GM06990 (cell line): ENCODE results near the gene ZCCHC24.

ENCODE experiments used
- DNase-seq: peaks from one replicate; pipeline ENCODE4 v3.0.0-alpha.2; 2011; ENCODE audit not compliant: insufficient read length; ENCODE audit errors: extremely low read depth
- H3K27me3 ChIP-seq: replicated peaks from 2 replicates; pipeline ENCODE4 v1.6.0; 2011; ENCODE audit warnings: low read length; ENCODE audit not compliant: control insufficient read depth, insufficient read depth
- H3K36me3 ChIP-seq: 2 replicates; pipeline ENCODE4 v1.5.1; 2011; ENCODE audit warnings: low read length; ENCODE audit not compliant: control insufficient read depth, insufficient read depth
- H3K4me3 ChIP-seq: replicated peaks from 2 replicates; pipeline ENCODE4 v1.5.1; 2011; ENCODE audit warnings: low read depth, mild to moderate bottlenecking, control low read depth, low read length
- TF ChIP-seq, protein P1 (sequence below): IDR thresholded peaks from 2 replicates; pipeline ENCODE4 v1.5.1; 2011; ENCODE audit warnings: low read length, control low read depth, mild to moderate bottlenecking, inconsistent platforms; ENCODE audit not compliant: insufficient read depth, poor library complexity, severe bottlenecking

Gene ZCCHC24

DNA sequence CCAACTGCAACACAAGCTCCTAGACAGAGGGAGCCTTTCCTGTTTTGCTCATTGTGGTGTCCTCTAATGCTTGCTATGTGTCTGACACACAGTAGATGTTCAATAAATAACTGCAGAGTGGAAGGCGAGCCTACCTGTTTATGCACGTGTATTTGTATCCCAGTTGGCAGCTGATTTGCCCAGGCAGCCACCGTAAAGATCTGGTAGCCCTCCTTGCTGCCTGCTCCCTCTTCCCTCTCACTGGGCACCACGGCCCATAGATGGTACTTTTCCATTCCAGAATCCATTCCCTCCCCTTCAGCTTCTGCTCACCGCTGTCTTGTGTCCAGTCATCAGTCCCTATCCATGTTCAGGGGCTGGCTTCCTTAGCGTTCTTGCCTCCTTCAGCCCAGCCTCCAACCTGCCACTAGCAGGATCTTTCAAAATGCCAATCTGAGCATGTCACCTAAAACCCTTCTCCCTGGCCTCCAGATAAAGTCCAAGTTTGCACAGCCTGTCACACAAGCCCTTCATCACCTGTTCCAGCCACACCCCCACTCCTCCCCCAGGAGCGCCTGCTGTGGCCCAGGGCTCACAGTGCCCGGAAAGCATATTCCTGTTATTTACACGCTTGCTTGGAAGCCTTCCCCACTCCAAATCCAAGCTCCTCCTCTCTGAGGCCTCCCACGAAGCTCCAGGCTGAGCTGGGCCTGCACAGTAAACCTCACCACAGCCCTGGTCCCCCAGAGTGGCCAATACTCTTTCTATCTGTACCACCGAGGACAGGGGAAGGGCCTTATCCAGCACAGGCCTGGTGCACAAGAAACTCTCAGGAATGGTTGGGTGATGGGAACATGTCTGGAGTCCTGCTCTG lies 21.0 kb downstream of the ZCCHC24 start:
- TF ChIP-seq, protein P1, sequence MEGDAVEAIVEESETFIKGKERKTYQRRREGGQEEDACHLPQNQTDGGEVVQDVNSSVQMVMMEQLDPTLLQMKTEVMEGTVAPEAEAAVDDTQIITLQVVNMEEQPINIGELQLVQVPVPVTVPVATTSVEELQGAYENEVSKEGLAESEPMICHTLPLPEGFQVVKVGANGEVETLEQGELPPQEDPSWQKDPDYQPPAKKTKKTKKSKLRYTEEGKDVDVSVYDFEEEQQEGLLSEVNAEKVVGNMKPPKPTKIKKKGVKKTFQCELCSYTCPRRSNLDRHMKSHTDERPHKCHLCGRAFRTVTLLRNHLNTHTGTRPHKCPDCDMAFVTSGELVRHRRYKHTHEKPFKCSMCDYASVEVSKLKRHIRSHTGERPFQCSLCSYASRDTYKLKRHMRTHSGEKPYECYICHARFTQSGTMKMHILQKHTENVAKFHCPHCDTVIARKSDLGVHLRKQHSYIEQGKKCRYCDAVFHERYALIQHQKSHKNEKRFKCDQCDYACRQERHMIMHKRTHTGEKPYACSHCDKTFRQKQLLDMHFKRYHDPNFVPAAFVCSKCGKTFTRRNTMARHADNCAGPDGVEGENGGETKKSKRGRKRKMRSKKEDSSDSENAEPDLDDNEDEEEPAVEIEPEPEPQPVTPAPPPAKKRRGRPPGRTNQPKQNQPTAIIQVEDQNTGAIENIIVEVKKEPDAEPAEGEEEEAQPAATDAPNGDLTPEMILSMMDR, result no peak
- no peak for DNase-seq
- H3K4me3 ChIP-seq, result no peak overlapping the region
- no peaks in the 10 kb centered on the region for H3K36me3 ChIP-seq
- H3K27me3 ChIP-seq, result no peaks in the 10 kb centered on the region; the same call in 1 of the 2 replicates

DNA sequence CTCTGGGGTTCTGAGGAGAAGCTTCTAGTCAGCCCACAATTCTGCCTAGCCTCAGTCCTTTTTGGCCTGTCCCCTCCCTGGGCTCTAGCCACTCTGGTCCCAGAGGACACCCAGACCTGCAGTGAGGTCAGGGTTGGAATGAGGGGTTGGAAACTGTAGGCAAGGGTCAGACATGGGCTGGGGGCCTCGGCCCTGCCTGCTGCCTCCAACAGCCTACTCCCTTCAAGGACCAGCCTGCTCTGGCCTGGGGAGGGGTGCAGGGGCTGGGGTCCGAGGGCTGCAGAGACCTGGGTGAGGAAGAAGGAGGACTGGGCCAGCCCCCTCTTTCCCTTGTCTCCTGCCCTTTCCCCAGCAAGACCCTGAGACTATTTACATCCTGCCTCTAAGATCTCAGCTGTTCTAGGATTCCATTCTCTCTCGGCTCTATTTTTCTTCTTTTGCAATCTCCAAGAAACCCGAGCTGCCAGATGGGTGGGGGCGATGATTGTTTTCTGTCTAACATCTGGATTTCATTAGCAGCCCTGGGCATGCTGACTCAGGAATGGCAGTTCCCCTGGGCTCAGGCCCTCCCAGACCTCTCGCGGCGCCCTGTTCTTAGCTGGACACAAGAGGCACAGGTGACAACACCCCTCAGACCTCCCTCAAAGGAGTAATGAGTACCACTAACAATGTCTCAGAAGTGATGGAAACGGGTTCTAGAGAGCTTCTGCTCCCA lies 23.1 kb downstream of the ZCCHC24 start:
- H3K36me3 ChIP-seq, result no peaks in the 10 kb centered on the region
- no peaks in the 10 kb centered on the region; the same call in 1 of the 2 replicates for H3K27me3 ChIP-seq
- H3K4me3 ChIP-seq, result no peak overlapping the region
- no peak for DNase-seq
- TF ChIP-seq, protein P1, result no peak

DNA sequence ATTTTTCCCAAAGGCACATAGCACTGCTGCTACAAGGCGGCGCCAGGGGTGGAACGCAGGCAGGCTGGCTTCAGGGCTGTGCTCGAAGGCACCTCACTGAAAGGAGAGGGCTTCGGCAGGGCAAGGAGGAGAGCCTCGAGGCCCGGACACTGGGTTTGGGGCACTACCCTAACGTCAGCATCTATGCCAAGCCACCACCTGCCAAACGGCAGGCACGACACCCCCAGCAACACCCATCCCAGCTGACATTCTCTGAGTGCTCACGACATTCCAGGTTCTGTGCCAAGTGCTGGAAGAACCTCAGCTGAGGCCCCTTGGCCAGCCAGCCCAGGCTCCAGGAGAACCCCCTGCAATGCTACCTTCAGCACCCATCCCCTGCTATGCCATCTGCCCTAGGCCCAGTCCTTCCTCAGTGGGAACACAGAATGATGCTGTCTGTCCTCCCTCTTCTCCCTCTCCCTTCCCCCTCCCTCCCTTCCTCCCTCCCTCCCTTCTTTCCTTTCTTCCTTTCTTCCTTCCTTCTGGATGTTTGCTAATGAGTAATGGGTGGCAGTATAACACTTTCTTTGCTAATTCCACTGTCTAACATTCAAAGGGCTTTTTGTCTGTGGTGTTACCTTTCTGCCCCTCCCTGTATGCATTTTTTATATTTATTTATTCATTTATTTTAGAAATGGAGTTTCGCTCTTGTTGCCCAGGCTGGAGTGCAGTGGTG lies 24.3 kb downstream of the ZCCHC24 start:
- Histone ChIP-seq H3K36me3 (no peaks in the 10 kb centered on the region), H3K4me3 (no peak overlapping the region), H3K27me3 (no peaks in the 10 kb centered on the region; the same call in 1 of the 2 replicates)
- DNase-seq, result no peak
- TF ChIP-seq, protein P1, result no peak

DNA sequence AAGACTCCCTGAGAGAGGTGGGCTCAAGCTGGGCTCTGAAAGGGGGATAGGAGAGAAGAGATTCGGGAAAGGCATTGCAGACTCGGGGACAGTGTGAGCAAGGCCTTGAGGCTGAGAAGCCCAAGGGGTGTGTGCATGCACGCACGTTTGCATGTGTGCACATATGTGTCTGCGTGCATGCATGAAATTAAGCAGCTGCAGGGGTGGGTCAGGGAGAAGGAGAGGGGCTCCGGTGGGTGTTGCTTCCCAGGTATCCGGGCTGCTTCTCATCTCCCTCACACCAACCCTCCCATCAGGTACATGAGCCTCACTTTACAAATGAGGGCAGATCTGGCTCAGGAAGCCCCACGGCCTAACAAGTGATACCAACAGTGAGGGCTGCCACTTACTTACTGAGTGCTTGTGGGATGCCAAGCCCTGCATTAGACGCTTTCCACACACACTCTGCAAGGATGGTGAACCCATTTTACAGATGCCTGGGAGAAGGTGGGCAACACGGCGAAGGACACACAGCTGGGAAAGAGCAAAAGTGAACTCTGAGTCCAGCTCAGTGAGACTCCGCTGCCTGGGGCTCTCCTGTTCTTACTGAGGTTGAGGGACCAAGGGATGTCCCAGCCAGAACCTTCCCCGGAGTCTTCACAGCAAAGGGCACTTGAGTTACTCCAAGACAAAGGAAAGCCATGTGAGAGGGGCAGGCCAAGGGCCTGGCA lies 26.4 kb downstream of the ZCCHC24 start:
- Histone ChIP-seq H3K4me3 (no peak overlapping the region), H3K36me3 (no peaks in the 10 kb centered on the region), H3K27me3 (no peaks in the 10 kb centered on the region; the same call in 1 of the 2 replicates)
- TF ChIP-seq, protein P1, result no peak
- DNase-seq, result no peak

DNA sequence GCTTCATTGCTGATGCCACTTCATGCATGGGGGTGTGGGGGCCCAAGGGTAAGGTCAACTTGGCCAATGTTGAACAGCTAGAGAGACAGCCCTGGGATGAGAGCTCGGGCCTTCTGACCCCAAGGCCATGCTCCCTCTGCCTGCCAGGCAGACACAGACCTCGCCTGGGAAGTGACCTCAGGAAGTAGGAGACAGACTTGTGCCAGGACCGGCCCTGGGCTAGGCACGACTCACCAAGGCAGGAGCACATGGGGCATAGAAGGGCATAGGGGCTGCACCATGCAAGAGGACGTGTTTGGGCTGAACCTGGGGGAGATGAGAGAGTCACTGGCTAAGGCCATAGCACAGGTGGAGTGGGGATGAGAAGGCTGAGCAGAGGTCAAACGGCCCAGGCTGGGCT lies 27.1 kb downstream of the ZCCHC24 start:
- Histone ChIP-seq H3K36me3 (no peaks in the 10 kb centered on the region), H3K27me3 (no peaks in the 10 kb centered on the region; the same call in 1 of the 2 replicates), H3K4me3 (no peak overlapping the region)
- TF ChIP-seq, protein P1, result no peak
- no peak for DNase-seq
